Panc1 (cell line): ENCODE results near the gene MYLK. TPM values are rescaled to one million over a fixed set of nuclear protein-coding genes. Genes with fewer than 3 reads are reported as not detected.
A peak's percentile ranks its signal among the peaks of the same experiment; 100 is the strongest.
"Not testable (repeated sequence)": the region's sequence is repeated elsewhere in the genome, so short reads cannot be mapped to it uniquely, and the experiment has no call there.

ENCODE experiments used
- ATAC-seq: fragments of 200-7000 bp; cut with Tn5 transposase; 2 replicates; pipeline ENCODE4 v1.9.1; 2020; ENCODE audit warnings: mild to moderate bottlenecking, moderate library complexity
- BruUV-seq: library from RNA; stranded (reverse); fragments of 400-500 nt; replicated peaks from 2 replicates; lab custom pipeline; 2021; lab: Mats Ljungman, UMichigan
- CTCF ChIA-PET: fragments of 300-600 bp; sonication (Branson Sonifier 250); formaldehyde crosslinking; loops from one replicate; lab custom pipeline; 2022; ENCODE audit warnings: antibody characterized with exemption; lab: Charles Lee
- POLR2A ChIA-PET: fragments of 300-600 bp; sonication (Branson Sonifier 250); formaldehyde crosslinking; loops from one replicate; lab custom pipeline; 2022; ENCODE audit warnings: antibody characterized with exemption; lab: Charles Lee
- DNase-seq: peaks from one replicate; pipeline ENCODE4 v3.0.0-alpha.2; 2010; ENCODE audit warnings: low read depth, low spot score
- H3K27ac ChIP-seq: 2 replicates; pipeline ENCODE4 v1.5.1; 2011; ENCODE audit warnings: mild to moderate bottlenecking, low read length, inconsistent platforms
- H3K27me3 ChIP-seq: fragments of 200-500 bp; sonication (Bioruptor generic); 2 replicates; pipeline ENCODE4 v1.6.0; 2014; ENCODE audit warnings: low read length, inconsistent platforms; ENCODE audit not compliant: control insufficient read depth, insufficient read depth
- H3K36me3 ChIP-seq: fragments of 200-500 bp; sonication (Bioruptor generic); 2 replicates; pipeline ENCODE4 v1.5.1; 2014; ENCODE audit warnings: inconsistent platforms, mild to moderate bottlenecking, low read length, moderate library complexity; ENCODE audit not compliant: control insufficient read depth, insufficient read depth
- H3K4me1 ChIP-seq: 2 replicates; pipeline ENCODE4 v1.5.1; 2011; ENCODE audit warnings: inconsistent platforms, mild to moderate bottlenecking, low read length, moderate library complexity; ENCODE audit not compliant: control insufficient read depth, insufficient read depth
- H3K4me3 ChIP-seq, 2 experiments: 2 replicates each; pipeline ENCODE4 v1.5.1; 2011 to 2012; ENCODE audit warnings: low read depth in 2 of 2, low read length in 2 of 2, mild to moderate bottlenecking in 2 of 2, inconsistent platforms in 1 of 2, moderate library complexity in 1 of 2
- H3K9me3 ChIP-seq: fragments of 200-500 bp; sonication (Bioruptor generic); 2 replicates; pipeline ENCODE4 v1.5.1; 2014; ENCODE audit warnings: low read depth, mild to moderate bottlenecking, inconsistent platforms, low read length, moderate library complexity; ENCODE audit not compliant: control insufficient read depth, insufficient read depth
- POLR2AphosphoS5 ChIP-seq: IDR thresholded peaks from 2 replicates; pipeline ENCODE4 v1.6.1; 2012; ENCODE audit warnings: mild to moderate bottlenecking, low read depth, low read length, moderate library complexity
- REST ChIP-seq, 2 experiments: IDR thresholded peaks; 2 replicates each; pipeline ENCODE4 v1.6.1; 2011 to 2012; ENCODE audit warnings: low read depth in 2 of 2, control low read depth in 1 of 2, low read length in 1 of 2, mild to moderate bottlenecking in 1 of 2, moderate library complexity in 1 of 2; ENCODE audit not compliant: insufficient read depth in 1 of 2
- SIN3A ChIP-seq: IDR thresholded peaks from 2 replicates; pipeline ENCODE4 v1.6.1; 2012; ENCODE audit warnings: low read depth, mild to moderate bottlenecking, low read length, moderate library complexity, borderline replicate concordance; ENCODE audit not compliant: insufficient read depth
- TCF7L2 ChIP-seq: IDR thresholded peaks from 2 replicates; pipeline ENCODE4 v1.6.1; 2011; ENCODE audit warnings: mild to moderate bottlenecking, low read depth, low read length, inconsistent platforms
- in situ Hi-C: cut with HindIII; loops from 2 replicates; pipeline ENCODE4 v1.10.0; 2016; ENCODE audit warnings: low sequenced_read_pairs, low pct_unique_long_range_greater_than_20kb
- intact Hi-C: fragments of 100-400 bp; cut with micrococcal nuclease; formaldehyde crosslinking; loops from one replicate; pipeline ENCODE4 v1.10.0; 2022; ENCODE audit not compliant: unreplicated experiment
- total RNA-seq: library from RNA; stranded (reverse); gene quantifications from one replicate; pipeline ENCODE4 v1.2.1, GENCODE V29; 2021; ENCODE audit not compliant: unreplicated experiment
- TF ChIP-seq, protein P1 (sequence below): fragments of 450-650 bp; IDR thresholded peaks from 2 replicates; pipeline ENCODE4 v1.5.1; 2017; ENCODE audit warnings: mild to moderate bottlenecking

The MYLK gene
- total RNA-seq, 1 experiment from 2014 or later: 29.7 TPM

DNA sequence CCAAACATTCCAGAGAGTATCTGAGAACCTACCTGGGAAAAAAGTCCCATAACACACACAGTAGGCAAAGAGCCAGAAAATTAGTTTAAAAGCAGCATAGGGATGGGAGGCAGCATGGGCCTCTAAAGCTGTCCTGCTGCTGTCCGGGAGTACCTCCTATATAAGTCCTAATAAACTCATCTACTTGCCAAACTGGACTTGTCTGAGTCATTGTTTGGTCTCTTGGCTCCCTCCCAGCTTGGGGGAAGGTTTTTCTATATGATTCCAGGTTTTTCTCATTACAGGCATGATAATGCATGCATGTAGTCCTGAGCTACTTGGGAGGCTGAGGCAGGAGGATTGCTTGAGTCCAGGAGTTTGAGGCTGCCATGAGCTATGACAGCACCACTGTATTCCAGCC lies 281.8 kb downstream of the MYLK start:
- H3K4me1 ChIP-seq: peaks cover 53% of the 10 kb centered on the region
- TF ChIP-seq POLR2AphosphoS5: no peak
- no peak for TF ChIP-seq SIN3A
- TF ChIP-seq REST (IDR thresholded peaks at IDR 0.05; ENCODE audit: insufficient read depth in 1 of 2, low read depth in 2 of 2, low read length in 1 of 2): no peak
- TF ChIP-seq, protein P1, sequence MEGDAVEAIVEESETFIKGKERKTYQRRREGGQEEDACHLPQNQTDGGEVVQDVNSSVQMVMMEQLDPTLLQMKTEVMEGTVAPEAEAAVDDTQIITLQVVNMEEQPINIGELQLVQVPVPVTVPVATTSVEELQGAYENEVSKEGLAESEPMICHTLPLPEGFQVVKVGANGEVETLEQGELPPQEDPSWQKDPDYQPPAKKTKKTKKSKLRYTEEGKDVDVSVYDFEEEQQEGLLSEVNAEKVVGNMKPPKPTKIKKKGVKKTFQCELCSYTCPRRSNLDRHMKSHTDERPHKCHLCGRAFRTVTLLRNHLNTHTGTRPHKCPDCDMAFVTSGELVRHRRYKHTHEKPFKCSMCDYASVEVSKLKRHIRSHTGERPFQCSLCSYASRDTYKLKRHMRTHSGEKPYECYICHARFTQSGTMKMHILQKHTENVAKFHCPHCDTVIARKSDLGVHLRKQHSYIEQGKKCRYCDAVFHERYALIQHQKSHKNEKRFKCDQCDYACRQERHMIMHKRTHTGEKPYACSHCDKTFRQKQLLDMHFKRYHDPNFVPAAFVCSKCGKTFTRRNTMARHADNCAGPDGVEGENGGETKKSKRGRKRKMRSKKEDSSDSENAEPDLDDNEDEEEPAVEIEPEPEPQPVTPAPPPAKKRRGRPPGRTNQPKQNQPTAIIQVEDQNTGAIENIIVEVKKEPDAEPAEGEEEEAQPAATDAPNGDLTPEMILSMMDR: no peak
- no peak for TF ChIP-seq TCF7L2
- intact Hi-C loops (no loop called here), in situ Hi-C loops (no loop called here)
- CTCF ChIA-PET: interaction anchor here (0.6 kb wide), 1 partner anchor 40 kb away, joined by 3 read pairs; no protein-coding TSS in a partner anchor
- ATAC-seq (peak; percentile 62; the same call in 1 of the 2 replicates), DNase-seq (peak; percentile 45)
- H3K9me3 ChIP-seq: no peaks in the 10 kb centered on the region
- no peaks in the 10 kb centered on the region for H3K27me3 ChIP-seq
- H3K27ac ChIP-seq: peak overlapping the region; percentile 49
- POLR2A ChIA-PET: interaction anchor here (0.9 kb wide), 1 partner anchor 15 kb away, joined by 4 read pairs; no protein-coding TSS in a partner anchor
- no peak overlapping the region for H3K4me3 ChIP-seq
- no peaks in the 10 kb centered on the region for H3K36me3 ChIP-seq
- no TSS peak for BruUV-seq

GRCh38 chr3:123600863-123601262 lies 283.3 kb downstream of the MYLK start:
- intact Hi-C loops, H3K27ac ChIP-seq, CTCF ChIA-PET, H3K9me3 ChIP-seq, ATAC-seq, DNase-seq, BruUV-seq, H3K27me3 ChIP-seq, H3K36me3 ChIP-seq, in situ Hi-C loops, H3K4me3 ChIP-seq: not testable (repeated sequence)
- POLR2A ChIA-PET: interaction anchor here (0.6 kb wide), 1 partner anchor 432 kb away, joined by 8 read pairs; no protein-coding TSS in a partner anchor
- H3K4me1 ChIP-seq: peaks cover 41% of the 10 kb centered on the region

DNA sequence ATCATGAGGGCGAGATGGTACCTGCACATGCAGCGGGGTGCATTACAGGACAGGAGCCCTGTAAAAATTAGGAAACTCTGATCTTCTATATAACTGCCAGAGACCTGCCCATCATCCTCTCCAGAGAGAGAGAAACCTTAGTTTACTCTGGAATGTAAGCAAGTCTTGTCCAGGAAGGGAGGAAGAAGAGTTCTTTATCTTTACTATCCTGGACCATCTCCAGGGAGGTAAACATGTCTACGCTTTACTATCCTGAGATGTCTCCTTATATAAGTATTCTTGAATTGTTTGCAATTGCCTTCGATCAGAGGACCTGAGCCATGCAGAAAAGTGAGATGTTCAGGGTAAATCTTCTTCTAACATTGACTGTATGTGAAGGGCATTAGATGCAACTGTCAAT lies 286.6 kb downstream of the MYLK start:
- CTCF ChIA-PET: no interaction called here
- no peaks in the 10 kb centered on the region for H3K9me3 ChIP-seq
- H3K4me1 ChIP-seq: peaks cover 14% of the 10 kb centered on the region
- TF ChIP-seq POLR2AphosphoS5 (no peak), REST (IDR thresholded peaks at IDR 0.05; ENCODE audit: insufficient read depth in 1 of 2, low read depth in 2 of 2, low read length in 1 of 2) (no peak), SIN3A (no peak), TCF7L2 (no peak)
- TF ChIP-seq, protein P1: no peak
- POLR2A ChIA-PET: no interaction called here
- intact Hi-C loops (no loop called here), in situ Hi-C loops (no loop called here)
- no peaks in the 10 kb centered on the region for H3K36me3 ChIP-seq
- DNase-seq (no peak), ATAC-seq (no peak)
- no peaks in the 10 kb centered on the region for H3K27me3 ChIP-seq
- no peak overlapping the region for H3K4me3 ChIP-seq
- no TSS peak for BruUV-seq
- H3K27ac ChIP-seq: no peak overlapping the region
